Stomach smooth muscle (tissue), 2 donors: ENCODE data around the gene CEP295NL.

Source experiments
- H3K27ac ChIP-seq: one replicate; pipeline ENCODE4 v1.7.0; 2013; ENCODE audit warnings: mild to moderate bottlenecking, low read length, inconsistent platforms
- H3K27me3 ChIP-seq, 2 donors: one replicate each; pipeline ENCODE4 v1.7.0; 2013; ENCODE audit warnings: low read length in 2 of 2; ENCODE audit not compliant: insufficient read depth in 2 of 2, control insufficient read depth in 1 of 2
- H3K36me3 ChIP-seq, 2 donors: one replicate each; pipeline ENCODE4 v1.7.0; 2013; ENCODE audit warnings: low read length in 2 of 2; ENCODE audit not compliant: control insufficient read depth in 2 of 2, insufficient read depth in 2 of 2
- H3K4me1 ChIP-seq: one replicate; pipeline ENCODE4 v1.7.0; 2013; ENCODE audit warnings: low read length; ENCODE audit not compliant: control insufficient read depth, insufficient read depth
- H3K4me3 ChIP-seq, 2 donors: one replicate each; pipeline ENCODE4 v1.7.0; 2013; ENCODE audit warnings: low read length in 2 of 2
- H3K9ac ChIP-seq, 2 donors: one replicate each; pipeline ENCODE4 v1.7.0; 2013; ENCODE audit warnings: low read length in 2 of 2, mild to moderate bottlenecking in 1 of 2
- H3K9me3 ChIP-seq, 2 donors: one replicate each; pipeline ENCODE4 v1.7.0; 2013; ENCODE audit warnings: low read length in 2 of 2; ENCODE audit not compliant: control insufficient read depth in 2 of 2
- donor health status: healthy.
- donor health status: Pancreatic carcinoma.

Gene CEP295NL

GRCh38 chr17:78925662-78926555 lies 22.9 kb upstream of the CEP295NL start:
- Histone ChIP-seq H3K4me3 (peak overlapping the region; percentile 55 to 76), H3K27ac (peak overlapping the region; percentile 94), H3K9me3 (no peaks in the 10 kb centered on the region), H3K36me3 (no peaks in the 10 kb centered on the region), H3K27me3 (no peaks in the 10 kb centered on the region), H3K4me1 (peaks cover 44% of the 10 kb centered on the region), H3K9ac (peak overlapping the region; percentile 68 to 71)

- H3K4me1 ChIP-seq = peaks cover 51% of the 10 kb centered on the region
- no peaks in the 10 kb centered on the region for H3K9me3 ChIP-seq
- peak within 1 kb of the TSS; percentile 73 to 85 for H3K9ac ChIP-seq
Observed at GRCh38 chr17:78925234-78925633, 22.2 kb upstream of the CEP295NL start, which contains the start of gene TIMP2. TSS of gene TIMP2 (minus strand) at chr17:78925387. CDS start at chr17:78925088, 299 bp downstream.

DNA sequence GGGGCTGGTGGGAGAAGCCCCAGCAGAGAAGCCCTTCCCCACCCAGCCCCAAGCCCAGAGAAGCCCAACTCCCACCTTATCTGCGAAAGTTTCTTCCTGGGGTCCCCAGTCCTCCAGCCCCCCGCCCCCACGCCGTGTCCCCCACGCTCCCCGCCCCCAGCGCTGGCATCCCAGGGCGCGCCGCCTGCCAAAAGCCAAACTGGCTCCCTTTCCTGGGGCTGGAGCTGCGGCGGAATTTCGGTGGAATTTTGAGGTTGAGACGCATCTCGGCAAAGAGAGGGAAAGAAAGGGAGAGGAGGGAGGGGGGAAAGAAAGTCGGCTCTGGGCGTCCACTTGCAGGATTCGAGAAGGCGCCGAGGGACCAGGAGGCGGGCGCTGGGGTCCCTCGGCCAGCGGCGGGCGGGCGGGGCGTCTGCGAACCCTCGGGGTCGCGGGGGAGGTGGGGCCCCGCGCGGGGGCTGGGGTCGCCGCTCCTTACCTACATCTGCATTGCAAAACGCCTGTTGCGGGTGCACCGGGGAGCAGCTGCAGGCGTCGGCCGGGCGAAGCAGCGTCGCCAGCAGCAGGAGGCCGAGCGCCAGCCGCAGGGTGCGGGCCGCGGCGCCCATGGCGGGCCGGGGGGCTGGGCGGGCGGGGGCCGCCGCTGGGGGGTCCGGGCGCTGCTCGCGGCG lies 21.6 kb upstream of the CEP295NL start:
- H3K36me3 ChIP-seq = no peaks in the 10 kb centered on the region
- H3K27me3 ChIP-seq = no peaks in the 10 kb centered on the region
- peak overlapping the region; percentile 83 to 84 for H3K4me3 ChIP-seq
- H3K27ac ChIP-seq = peak overlapping the region; percentile 77
- peaks cover 53% of the 10 kb centered on the region for H3K4me1 ChIP-seq
- no peaks in the 10 kb centered on the region for H3K9me3 ChIP-seq
- H3K9ac ChIP-seq = peak overlapping the region; percentile 73 to 85

More at GRCh38 chr17:78925234-78925633, 22.2 kb upstream of the CEP295NL start, which contains the start of gene TIMP2:
- Histone ChIP-seq H3K27ac (peak within 1 kb of the TSS; percentile 94), H3K27me3 (no peaks in the 10 kb centered on the region), H3K36me3 (no peaks in the 10 kb centered on the region), H3K4me3 (peak within 1 kb of the TSS; percentile 83 to 84)

GRCh38 chr17:78923660-78924453 lies 20.9 kb upstream of the CEP295NL start:
- Histone ChIP-seq H3K9ac (peak overlapping the region; percentile 73 to 85), H3K36me3 (no peaks in the 10 kb centered on the region), H3K4me1 (peaks cover 58% of the 10 kb centered on the region), H3K4me3 (peak overlapping the region; percentile 83 to 84), H3K9me3 (no peaks in the 10 kb centered on the region), H3K27ac (peak overlapping the region; percentile 77), H3K27me3 (no peaks in the 10 kb centered on the region)

DNA sequence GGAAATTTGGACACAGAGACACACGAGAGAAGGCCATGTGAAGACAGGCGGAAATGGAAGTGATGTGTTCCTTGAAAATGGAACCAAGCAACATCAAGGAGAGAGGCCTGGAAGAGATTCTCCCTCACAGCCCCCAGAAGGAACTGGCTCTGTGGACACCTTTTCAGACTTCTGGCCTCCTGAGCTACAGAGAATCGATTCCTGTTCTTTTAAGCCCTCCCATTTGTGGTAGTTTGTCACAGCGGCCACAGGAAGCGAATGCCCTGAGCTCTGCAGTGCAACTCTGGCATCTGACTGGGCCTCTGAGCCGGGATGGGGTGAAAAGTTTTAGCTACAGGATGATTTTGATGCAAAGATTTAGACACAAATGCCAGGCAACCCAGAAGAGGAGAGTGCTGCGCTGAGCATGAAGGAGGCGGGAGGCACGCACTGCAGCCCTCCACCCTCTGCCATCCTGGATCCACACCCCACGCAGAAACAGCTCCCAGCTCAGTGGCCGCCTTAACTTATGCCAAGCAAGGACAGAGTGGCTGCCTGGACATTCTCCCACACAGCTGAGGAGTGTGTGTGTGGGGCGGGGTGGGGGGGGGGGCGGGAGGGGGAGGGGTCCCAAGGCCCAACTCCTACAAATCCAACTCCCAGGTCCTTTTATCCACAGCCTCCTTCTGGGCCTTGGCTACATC lies 20.0 kb upstream of the CEP295NL start:
- peaks cover 68% of the 10 kb centered on the region for H3K4me1 ChIP-seq
- no peaks in the 10 kb centered on the region for H3K36me3 ChIP-seq

DNA sequence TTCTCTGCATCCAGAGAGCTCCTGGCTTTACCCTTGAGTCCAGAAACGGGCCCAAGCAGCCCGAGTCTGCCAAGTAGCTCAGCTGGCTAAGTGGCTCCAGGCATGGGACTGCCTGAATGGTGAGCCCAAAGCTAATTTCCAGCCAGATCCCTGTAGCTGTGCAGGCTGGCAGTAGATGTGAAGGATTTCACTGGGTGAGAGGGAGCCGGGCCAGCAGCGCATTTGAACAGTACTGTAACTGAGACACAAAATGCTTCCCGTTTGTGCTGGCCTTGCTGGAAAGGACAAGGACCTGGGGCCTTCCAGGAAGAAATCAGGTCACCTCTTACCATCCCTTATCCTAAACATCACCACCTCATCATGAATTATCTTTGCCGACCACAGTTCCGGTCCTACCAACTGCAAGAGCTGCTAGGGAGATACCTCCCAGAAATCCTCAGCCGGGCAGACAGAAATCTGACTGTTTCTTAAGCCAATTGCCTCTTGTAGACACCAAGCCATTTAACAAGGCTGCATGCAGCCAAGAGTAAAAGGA lies 18.5 kb upstream of the CEP295NL start:
- H3K27me3 ChIP-seq = no peaks in the 10 kb centered on the region
- peak overlapping the region; percentile 79 for H3K27ac ChIP-seq
- H3K4me1 ChIP-seq = peaks cover 76% of the 10 kb centered on the region
- H3K9me3 ChIP-seq = no peaks in the 10 kb centered on the region
- H3K9ac ChIP-seq = peak overlapping the region; percentile 35 to 36
- peak overlapping the region; percentile 49 to 63 for H3K4me3 ChIP-seq
- H3K36me3 ChIP-seq = no peaks in the 10 kb centered on the region

More for the DNA sequence above, 20.0 kb upstream of the CEP295NL start:
- Histone ChIP-seq H3K27me3 (no peaks in the 10 kb centered on the region), H3K4me3 (peak overlapping the region; percentile 83 to 84), H3K9me3 (no peaks in the 10 kb centered on the region), H3K9ac (peak overlapping the region; percentile 19 to 29), H3K27ac (peak overlapping the region; percentile 79)

DNA sequence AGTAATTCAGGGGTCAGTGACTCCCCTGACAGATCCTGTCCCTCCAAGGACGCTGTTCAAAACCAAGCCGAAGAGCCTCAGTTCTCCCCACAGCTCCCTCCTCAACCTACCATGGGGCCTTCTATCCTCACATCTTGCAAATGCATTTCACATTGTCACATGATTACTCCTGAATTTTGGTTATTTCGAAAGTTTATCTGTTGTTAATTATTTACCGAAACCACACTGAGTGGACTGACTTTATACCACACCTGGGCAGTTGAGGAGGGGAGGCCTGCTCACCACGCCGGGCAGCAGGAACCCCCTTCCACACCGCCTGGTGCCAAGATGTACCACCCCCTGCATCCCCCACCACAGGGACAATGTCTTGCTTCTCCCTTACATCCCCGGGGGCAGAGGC lies 17.5 kb upstream of the CEP295NL start:
- H3K9me3 ChIP-seq = no peaks in the 10 kb centered on the region
- peak overlapping the region in 1 of 2 donors; percentile 49 for H3K4me3 ChIP-seq
- no peaks in the 10 kb centered on the region for H3K27me3 ChIP-seq
- H3K36me3 ChIP-seq = no peaks in the 10 kb centered on the region
- peaks cover 77% of the 10 kb centered on the region for H3K4me1 ChIP-seq
- H3K9ac ChIP-seq = no peak overlapping the region
- peak overlapping the region; percentile 79 for H3K27ac ChIP-seq

DNA sequence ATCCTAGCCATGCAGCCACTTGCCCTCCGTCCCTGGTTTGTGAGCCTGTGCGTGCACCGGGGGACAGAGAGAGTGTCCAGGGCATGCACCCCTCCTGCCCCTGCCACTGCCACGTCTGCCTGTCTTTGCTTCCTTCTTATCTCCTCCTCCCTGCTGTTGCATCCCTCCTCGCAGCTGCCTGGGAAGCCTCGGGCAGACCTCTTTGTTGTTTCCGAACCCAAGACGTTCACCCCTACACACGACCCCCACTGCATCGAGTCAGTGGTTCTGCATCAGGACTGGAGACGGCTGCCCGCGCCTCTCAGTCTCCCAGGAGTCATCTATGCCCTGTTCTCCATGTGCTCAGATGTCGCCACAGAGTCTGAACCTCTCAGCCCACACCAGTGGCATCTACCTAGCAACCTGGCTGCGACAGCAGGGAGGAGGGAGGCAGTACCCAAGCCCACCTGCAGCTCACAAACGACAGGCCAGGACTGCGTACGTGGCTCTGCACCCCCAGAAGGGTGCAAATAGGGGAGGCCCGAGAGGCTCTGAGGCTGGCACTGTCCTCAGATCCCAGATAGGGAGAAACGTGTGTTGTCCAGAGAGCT lies 17.0 kb upstream of the CEP295NL start:
- Histone ChIP-seq H3K27me3 (no peaks in the 10 kb centered on the region), H3K9ac (no peak overlapping the region), H3K9me3 (no peaks in the 10 kb centered on the region), H3K27ac (peak overlapping the region; percentile 79), H3K4me3 (peak overlapping the region in 1 of 2 donors; percentile 49), H3K4me1 (peaks cover 81% of the 10 kb centered on the region), H3K36me3 (no peaks in the 10 kb centered on the region)

DNA sequence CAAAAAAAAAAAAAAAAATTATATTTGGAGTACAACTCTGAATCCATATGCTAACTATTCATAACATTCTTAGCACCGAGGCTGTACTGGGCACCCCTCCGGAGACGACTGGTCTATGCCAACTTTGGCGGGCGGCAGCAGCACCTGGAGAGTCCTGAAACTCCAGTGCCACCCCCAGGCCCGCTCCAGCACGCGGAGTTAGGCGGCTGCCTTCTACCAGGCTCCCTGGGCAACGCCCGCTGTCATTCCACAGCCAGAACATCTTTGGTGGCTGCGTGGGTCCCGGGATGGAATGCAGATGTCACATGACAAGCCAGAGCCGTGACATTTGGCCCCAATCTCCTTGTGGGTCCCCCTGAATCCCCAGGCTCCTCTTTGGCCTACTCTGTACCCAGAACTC lies 16.0 kb upstream of the CEP295NL start:
- peaks cover 78% of the 10 kb centered on the region for H3K4me1 ChIP-seq
- no peak overlapping the region for H3K27ac ChIP-seq
- no peaks in the 10 kb centered on the region for H3K27me3 ChIP-seq
- peak overlapping the region in 1 of 2 donors; percentile 54 for H3K4me3 ChIP-seq
- H3K9ac ChIP-seq = no peak overlapping the region
- H3K36me3 ChIP-seq = no peaks in the 10 kb centered on the region
- no peaks in the 10 kb centered on the region for H3K9me3 ChIP-seq
